Neural progenitor cell (in vitro differentiated cells): ENCODE measurements around the gene U2AF2. TPM values are rescaled to one million over a fixed set of nuclear protein-coding genes. Genes with fewer than 3 reads are reported as not detected.

Experiments
- DNase-seq: peaks from one replicate; pipeline ENCODE4 v3.0.0-alpha.2; 2016; ENCODE audit warnings: low spot score
- H2AFZ ChIP-seq: fragments of 200-600 bp; sonication (generic); replicated peaks from 2 replicates; pipeline ENCODE4 v1.6.1; 2016; ENCODE audit warnings: antibody characterized with exemption
- H3F3A ChIP-seq: fragments of 200-600 bp; sonication (generic); 2 replicates; pipeline ENCODE4 v1.6.1; 2016; ENCODE audit warnings: antibody characterized with exemption, low read depth
- H3K27ac ChIP-seq: fragments of 200-600 bp; sonication (generic); 2 replicates; pipeline ENCODE4 v1.5.1; 2016; ENCODE audit warnings: mild to moderate bottlenecking
- H3K27me3 ChIP-seq: fragments of 200-600 bp; sonication (generic); 2 replicates; pipeline ENCODE4 v1.6.1; 2016; ENCODE audit warnings: mild to moderate bottlenecking, moderate library complexity
- H3K36me3 ChIP-seq: fragments of 200-600 bp; sonication (generic); 2 replicates; pipeline ENCODE4 v1.5.1; 2016
- H3K4me1 ChIP-seq: fragments of 200-600 bp; sonication (generic); 2 replicates; pipeline ENCODE4 v1.6.1; 2016; ENCODE audit warnings: mixed run types
- H3K4me2 ChIP-seq: fragments of 200-600 bp; sonication (generic); 2 replicates; pipeline ENCODE4 v1.6.1; 2016
- H3K4me3 ChIP-seq: fragments of 200-600 bp; sonication (generic); 2 replicates; pipeline ENCODE4 v1.5.1; 2016
- H3K79me2 ChIP-seq: fragments of 200-600 bp; sonication (generic); 2 replicates; pipeline ENCODE4 v1.6.1; 2016; ENCODE audit warnings: low read depth
- H3K9ac ChIP-seq: fragments of 200-600 bp; sonication (generic); 2 replicates; pipeline ENCODE4 v1.6.1; 2016
- H3K9me3 ChIP-seq: fragments of 200-600 bp; sonication (generic); 2 replicates; pipeline ENCODE4 v1.5.1; 2016; ENCODE audit warnings: low read depth
- H4K20me1 ChIP-seq: fragments of 200-600 bp; sonication (generic); 2 replicates; pipeline ENCODE4 v1.6.1; 2016; ENCODE audit warnings: low read depth
- H3K27ac Mint-ChIP-seq: 3 replicates; pipeline ENCODE4 v1.8.0; 2021; ENCODE audit warnings: mixed read lengths
- H3K27me3 Mint-ChIP-seq: 2 replicates; pipeline ENCODE4 v1.8.0; 2022; ENCODE audit warnings: low read depth, mild to moderate bottlenecking, inconsistent platforms, moderate library complexity, mixed read lengths; ENCODE audit not compliant: insufficient read depth
- H3K36me3 Mint-ChIP-seq: 3 replicates; pipeline ENCODE4 v1.8.0; 2021; ENCODE audit warnings: mixed read lengths
- H3K4me1 Mint-ChIP-seq: 3 replicates; pipeline ENCODE4 v1.8.0; 2021; ENCODE audit warnings: mixed read lengths
- H3K4me3 Mint-ChIP-seq: 3 replicates; pipeline ENCODE4 v1.8.0; 2021; ENCODE audit warnings: mild to moderate bottlenecking, moderate library complexity, mixed read lengths
- H3K9me3 Mint-ChIP-seq: 3 replicates; pipeline ENCODE4 v1.8.0; 2020; ENCODE audit warnings: mixed read lengths
- CTCF ChIP-seq: fragments of 200-600 bp; sonication (generic); IDR thresholded peaks from 2 replicates; pipeline ENCODE4 v1.5.1; 2017; ENCODE audit warnings: antibody characterized with exemption, mild to moderate bottlenecking
- EZH2 ChIP-seq: fragments of 200-600 bp; sonication (generic); IDR thresholded peaks from 2 replicates; pipeline ENCODE4 v1.6.1; 2017; ENCODE audit warnings: antibody characterized with exemption, mild to moderate bottlenecking, moderate library complexity
- EZH2phosphoT487 ChIP-seq: fragments of 200-600 bp; sonication (generic); IDR thresholded peaks from 2 replicates; pipeline ENCODE4 v1.6.1; 2017; ENCODE audit warnings: antibody characterized with exemption
- total RNA-seq: library from RNA; depleted of rRNA; stranded (reverse); fragments of >200 nt; gene quantifications from 2 replicates; pipeline ENCODE4 v1.2.3, GENCODE V29; 2015; ENCODE audit warnings: low replicate concordance

U2AF2 gene
- total RNA-seq, 1 donor from 2014 or later: 124 TPM

- no peak overlapping the region for H3K27ac Mint-ChIP-seq
- H3K36me3 Mint-ChIP-seq: peaks cover 26% of the 10 kb centered on the region
Measured at GRCh38 chr19:55658846-55659459, 4.1 kb downstream of the U2AF2 start.

GRCh38 chr19:55659822-55660221, 5.0 kb downstream of the U2AF2 start:
- Histone ChIP-seq H3K36me3 (no peaks in the 10 kb centered on the region), H4K20me1 (peaks cover 86% of the 10 kb centered on the region), H3K4me3 (no peak overlapping the region), H2AFZ (no peak overlapping the region), H3K4me1 (peaks cover 18% of the 10 kb centered on the region), H3K27me3 (no peaks in the 10 kb centered on the region), H3K27ac (no peak overlapping the region), H3K9ac (no peak overlapping the region), H3K9me3 (no peaks in the 10 kb centered on the region), H3K79me2 (peaks cover 99% of the 10 kb centered on the region), H3F3A (peaks cover 6% of the 10 kb centered on the region), H3K4me2 (no peak overlapping the region)
- TF ChIP-seq EZH2phosphoT487 (no peak), EZH2 (no peak), CTCF (no peak)
- Mint-ChIP-seq H3K4me1 (peaks cover 28% of the 10 kb centered on the region), H3K9me3 (no peaks in the 10 kb centered on the region), H3K4me3 (peak overlapping the region; percentile 46), H3K36me3 (peaks cover 29% of the 10 kb centered on the region), H3K27ac (no peak overlapping the region), H3K27me3 (no peaks in the 10 kb centered on the region)
- no peak for DNase-seq

More at GRCh38 chr19:55658846-55659459, 4.1 kb downstream of the U2AF2 start:
- Histone ChIP-seq H3K36me3 (no peaks in the 10 kb centered on the region), H3K4me1 (peaks cover 18% of the 10 kb centered on the region), H3F3A (peaks cover 11% of the 10 kb centered on the region), H3K9ac (peak overlapping the region; percentile 40), H3K79me2 (peaks cover 91% of the 10 kb centered on the region), H3K4me2 (no peak overlapping the region), H3K9me3 (no peaks in the 10 kb centered on the region), H3K27ac (no peak overlapping the region), H4K20me1 (peaks cover 79% of the 10 kb centered on the region), H3K4me3 (no peak overlapping the region), H3K27me3 (no peaks in the 10 kb centered on the region), H2AFZ (no peak overlapping the region)
- peaks cover 28% of the 10 kb centered on the region for H3K4me1 Mint-ChIP-seq
- H3K4me3 Mint-ChIP-seq: no peak overlapping the region
- no peak for DNase-seq
- no peaks in the 10 kb centered on the region for H3K27me3 Mint-ChIP-seq
- TF ChIP-seq EZH2 (no peak), CTCF (no peak), EZH2phosphoT487 (no peak)
- no peaks in the 10 kb centered on the region for H3K9me3 Mint-ChIP-seq

- Mint-ChIP-seq H3K36me3 (peaks cover 29% of the 10 kb centered on the region), H3K4me1 (peaks cover 28% of the 10 kb centered on the region), H3K4me3 (no peak overlapping the region), H3K27me3 (no peaks in the 10 kb centered on the region), H3K9me3 (no peaks in the 10 kb centered on the region), H3K27ac (no peak overlapping the region)
- Histone ChIP-seq H3K4me1 (peaks cover 18% of the 10 kb centered on the region), H3K4me2 (no peak overlapping the region), H3K9ac (no peak overlapping the region), H3K9me3 (no peaks in the 10 kb centered on the region), H3K4me3 (no peak overlapping the region), H3K27me3 (no peaks in the 10 kb centered on the region), H3K36me3 (no peaks in the 10 kb centered on the region), H2AFZ (no peak overlapping the region), H3K27ac (no peak overlapping the region), H3F3A (peaks cover under 1% of the 10 kb centered on the region), H4K20me1 (peaks cover 89% of the 10 kb centered on the region), H3K79me2 (peaks cover 98% of the 10 kb centered on the region)
- no peak for DNase-seq
- no peak for TF ChIP-seq CTCF
- TF ChIP-seq EZH2phosphoT487: no peak
- TF ChIP-seq EZH2: no peak
Measured at GRCh38 chr19:55660404-55660803, 5.6 kb downstream of the U2AF2 start.
